Nephron progenitor cell (in vitro differentiated cells): Measurements from ENCODE around the gene EN1.

Source experiments
- DNase-seq: peaks from one replicate; pipeline ENCODE4 v3.0.0; 2021
- H3K27ac Mint-ChIP-seq: 2 replicates; pipeline ENCODE4 v1.8.0; 2021; ENCODE audit warnings: mild to moderate bottlenecking, moderate library complexity, mixed read lengths
- H3K27me3 Mint-ChIP-seq: 2 replicates; pipeline ENCODE4 v1.8.0; 2021; ENCODE audit warnings: mild to moderate bottlenecking, low read depth, mixed read lengths; ENCODE audit not compliant: poor library complexity
- H3K36me3 Mint-ChIP-seq: 2 replicates; pipeline ENCODE4 v1.8.0; 2021; ENCODE audit warnings: low read depth, mixed read lengths
- H3K4me1 Mint-ChIP-seq: 2 replicates; pipeline ENCODE4 v1.8.0; 2021; ENCODE audit warnings: mixed read lengths
- H3K4me3 Mint-ChIP-seq: 2 replicates; pipeline ENCODE4 v1.8.0; 2021; ENCODE audit warnings: mild to moderate bottlenecking, moderate library complexity, mixed read lengths
- H3K9me3 Mint-ChIP-seq: 2 replicates; pipeline ENCODE4 v1.8.0; 2021; ENCODE audit warnings: mild to moderate bottlenecking, moderate library complexity, mixed read lengths
- TF ChIP-seq, protein P1 (sequence below): fragments of 200-600 bp; sonication (generic); IDR thresholded peaks from 2 replicates; pipeline ENCODE4 v1.5.0; 2021; ENCODE audit warnings: antibody characterized with exemption

Gene EN1

DNA sequence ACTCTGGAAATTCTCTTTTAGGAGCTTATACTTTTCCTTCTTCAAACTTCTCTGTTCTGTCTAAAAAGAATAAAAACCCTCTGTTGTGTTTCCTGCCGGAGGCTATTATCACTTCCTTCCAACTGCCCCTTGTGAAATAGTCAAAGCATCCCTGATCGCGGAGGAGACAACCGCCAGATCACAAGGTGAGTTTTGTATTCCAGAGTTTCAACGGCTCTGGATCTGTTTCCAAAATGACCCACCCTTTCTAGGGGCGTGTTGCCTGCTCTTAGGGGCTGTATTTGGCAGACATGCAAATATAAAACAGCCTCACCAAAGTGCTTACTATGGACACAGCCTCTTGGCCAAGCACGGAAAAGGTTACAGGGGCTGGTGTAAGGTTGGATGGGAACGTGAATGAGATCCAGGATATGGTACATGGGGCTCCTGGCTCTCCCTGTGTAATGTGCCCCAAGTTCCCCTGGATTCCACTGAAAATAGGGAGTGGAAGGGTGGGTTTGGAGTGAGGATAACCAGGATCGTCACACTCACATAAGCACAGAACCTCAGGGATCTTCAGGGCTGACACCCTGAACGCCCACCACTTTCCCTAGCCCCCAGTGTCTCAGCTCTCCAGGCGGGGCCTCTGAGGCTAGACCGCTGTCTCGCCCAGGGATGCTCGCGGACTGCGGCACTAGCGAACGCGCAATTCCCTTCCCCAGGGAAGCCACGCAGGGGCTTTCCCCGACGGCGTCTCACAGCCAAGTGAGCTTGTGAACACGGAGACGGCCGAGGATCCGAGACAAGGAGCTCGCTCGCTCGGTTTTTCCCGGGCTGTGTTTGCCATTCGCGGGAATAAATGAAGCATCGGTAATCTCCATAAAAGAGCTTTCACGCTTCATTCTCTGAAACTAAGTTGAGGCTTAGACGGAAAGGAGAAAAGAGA lies 14.4 kb downstream of the EN1 start:
- Mint-ChIP-seq H3K4me1 (peaks cover 26% of the 10 kb centered on the region), H3K36me3 (no peaks in the 10 kb centered on the region), H3K27ac (no peak overlapping the region), H3K9me3 (no peaks in the 10 kb centered on the region), H3K27me3 (peaks cover 96% of the 10 kb centered on the region), H3K4me3 (peak overlapping the region; percentile 56)
- DNase-seq = no peak
- TF ChIP-seq, protein P1, sequence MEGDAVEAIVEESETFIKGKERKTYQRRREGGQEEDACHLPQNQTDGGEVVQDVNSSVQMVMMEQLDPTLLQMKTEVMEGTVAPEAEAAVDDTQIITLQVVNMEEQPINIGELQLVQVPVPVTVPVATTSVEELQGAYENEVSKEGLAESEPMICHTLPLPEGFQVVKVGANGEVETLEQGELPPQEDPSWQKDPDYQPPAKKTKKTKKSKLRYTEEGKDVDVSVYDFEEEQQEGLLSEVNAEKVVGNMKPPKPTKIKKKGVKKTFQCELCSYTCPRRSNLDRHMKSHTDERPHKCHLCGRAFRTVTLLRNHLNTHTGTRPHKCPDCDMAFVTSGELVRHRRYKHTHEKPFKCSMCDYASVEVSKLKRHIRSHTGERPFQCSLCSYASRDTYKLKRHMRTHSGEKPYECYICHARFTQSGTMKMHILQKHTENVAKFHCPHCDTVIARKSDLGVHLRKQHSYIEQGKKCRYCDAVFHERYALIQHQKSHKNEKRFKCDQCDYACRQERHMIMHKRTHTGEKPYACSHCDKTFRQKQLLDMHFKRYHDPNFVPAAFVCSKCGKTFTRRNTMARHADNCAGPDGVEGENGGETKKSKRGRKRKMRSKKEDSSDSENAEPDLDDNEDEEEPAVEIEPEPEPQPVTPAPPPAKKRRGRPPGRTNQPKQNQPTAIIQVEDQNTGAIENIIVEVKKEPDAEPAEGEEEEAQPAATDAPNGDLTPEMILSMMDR = no peak

DNA sequence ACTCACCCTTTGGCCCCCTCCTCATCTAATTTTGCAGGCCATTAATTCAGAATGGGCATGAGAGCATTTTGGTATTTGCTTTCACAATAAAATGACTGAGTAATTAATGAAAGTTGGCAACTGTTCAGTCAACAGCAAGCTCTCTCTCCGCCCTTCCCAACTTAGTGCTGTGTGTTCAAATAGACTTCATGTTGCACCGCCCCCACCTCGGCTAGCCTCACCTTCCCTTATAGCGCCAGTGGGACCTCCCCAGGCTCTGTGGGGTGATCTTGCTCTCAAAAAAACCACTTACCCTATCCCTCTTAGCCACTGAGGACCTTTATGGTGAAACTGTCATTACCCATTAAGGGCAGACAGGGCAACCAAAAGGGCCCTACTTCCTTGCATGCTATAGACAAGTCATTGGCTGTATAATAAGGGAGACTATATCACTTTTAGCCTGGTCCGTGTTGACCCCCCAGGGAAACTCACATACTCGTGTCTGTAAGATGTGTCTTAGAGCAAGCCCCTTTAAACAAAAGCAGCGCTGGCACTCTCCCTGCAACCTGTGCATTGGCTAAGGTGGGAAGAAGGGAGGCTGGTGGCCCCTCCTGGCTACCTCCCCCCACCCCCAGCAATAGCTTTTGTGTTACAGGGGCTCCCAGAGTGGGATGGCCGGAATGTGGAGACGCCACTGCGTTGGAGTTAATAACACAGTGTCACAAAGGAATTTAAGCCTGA lies 15.2 kb downstream of the EN1 start:
- DNase-seq = no peak
- H3K9me3 Mint-ChIP-seq = no peaks in the 10 kb centered on the region
- no peak overlapping the region for H3K4me3 Mint-ChIP-seq
- TF ChIP-seq, protein P1 = no peak
- no peaks in the 10 kb centered on the region for H3K36me3 Mint-ChIP-seq
- H3K27me3 Mint-ChIP-seq = peaks cover 96% of the 10 kb centered on the region
- H3K27ac Mint-ChIP-seq = no peak overlapping the region
- peaks cover 26% of the 10 kb centered on the region for H3K4me1 Mint-ChIP-seq

DNA sequence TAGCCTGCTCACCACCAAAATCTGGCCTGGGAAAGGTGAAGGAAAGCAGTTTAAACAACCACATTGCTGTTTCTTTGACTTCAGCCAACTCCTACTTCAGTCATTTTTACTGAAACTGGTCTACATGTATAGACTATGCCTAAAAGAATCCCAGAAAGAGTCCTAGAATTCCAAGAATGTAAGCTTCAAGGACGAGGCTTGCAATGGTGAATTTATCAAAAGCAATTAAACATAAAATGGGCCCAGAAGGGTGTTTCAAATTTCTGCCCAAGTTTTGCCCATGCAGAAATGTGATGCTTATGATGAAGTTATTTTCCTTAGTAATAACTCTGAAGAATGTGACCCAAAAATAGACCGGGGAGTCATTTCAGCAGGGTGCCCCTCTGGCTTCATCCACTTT lies 16.6 kb downstream of the EN1 start:
- no peak overlapping the region for H3K4me3 Mint-ChIP-seq
- H3K27me3 Mint-ChIP-seq = peaks cover 96% of the 10 kb centered on the region
- H3K4me1 Mint-ChIP-seq = peaks cover 18% of the 10 kb centered on the region
- no peaks in the 10 kb centered on the region for H3K36me3 Mint-ChIP-seq
- no peaks in the 10 kb centered on the region for H3K9me3 Mint-ChIP-seq
- TF ChIP-seq, protein P1 = no peak
- no peak overlapping the region for H3K27ac Mint-ChIP-seq
- no peak for DNase-seq

DNA sequence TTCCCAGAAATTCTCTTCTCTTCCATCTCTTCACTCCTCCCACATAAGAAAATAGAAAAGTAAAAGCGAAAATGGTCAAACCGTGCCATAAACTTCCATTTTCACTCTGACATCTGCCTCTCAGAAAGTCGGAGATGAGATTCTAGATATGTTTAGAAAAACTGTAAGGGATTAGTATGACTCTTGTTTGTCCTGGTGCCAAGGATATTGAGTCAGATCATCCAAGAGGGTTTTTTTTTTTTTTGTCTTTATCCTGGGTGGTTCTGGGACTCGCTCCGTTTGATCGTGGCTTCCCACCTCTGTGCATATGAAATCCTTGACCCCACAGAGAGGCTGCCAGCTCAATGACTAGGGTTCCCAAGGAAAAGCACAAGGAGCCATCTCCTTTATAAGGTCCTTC lies 17.3 kb downstream of the EN1 start:
- Mint-ChIP-seq H3K36me3 (no peaks in the 10 kb centered on the region), H3K27ac (no peak overlapping the region), H3K4me3 (no peak overlapping the region), H3K4me1 (peaks cover 14% of the 10 kb centered on the region), H3K27me3 (peaks cover 96% of the 10 kb centered on the region), H3K9me3 (no peaks in the 10 kb centered on the region)
- TF ChIP-seq, protein P1 = no peak
- DNase-seq = no peak

DNA sequence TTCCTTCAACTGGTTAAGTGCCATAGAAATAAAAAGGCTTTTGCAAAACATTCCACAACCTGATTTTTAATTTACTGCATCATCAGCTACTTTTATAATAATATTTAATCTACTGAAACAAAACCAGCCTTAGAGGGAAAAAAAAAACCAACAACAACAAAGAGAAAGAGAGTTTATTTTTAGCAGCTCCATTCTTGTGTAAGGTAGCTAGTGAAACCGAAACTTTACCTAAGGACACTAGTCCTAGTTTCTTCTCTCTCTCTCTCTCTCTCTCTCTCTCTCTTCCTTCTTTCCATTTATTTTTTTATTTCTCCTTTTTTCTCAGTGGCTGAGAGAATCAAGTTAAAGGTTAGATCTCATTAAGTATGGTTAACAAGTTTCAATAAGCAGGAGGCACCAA lies 21.4 kb downstream of the EN1 start:
- Mint-ChIP-seq H3K4me1 (no peaks in the 10 kb centered on the region), H3K27ac (no peak overlapping the region), H3K27me3 (peaks cover 82% of the 10 kb centered on the region), H3K9me3 (no peaks in the 10 kb centered on the region), H3K36me3 (no peaks in the 10 kb centered on the region), H3K4me3 (no peak overlapping the region)
- TF ChIP-seq, protein P1 = no peak
- DNase-seq = no peak
